GM21360 (cell line): ENCODE results near the gene STYX.
A peak's percentile ranks its signal among the peaks of the same experiment; 100 is the strongest.

Source experiments
- ATAC-seq: cut with Tn5 transposase; IDR thresholded peaks from one replicate; pipeline ENCODE4 v1.9.1; 2021; ENCODE audit warnings: mild to moderate bottlenecking, moderate library complexity; ENCODE audit not compliant: unreplicated experiment

STYX gene

DNA sequence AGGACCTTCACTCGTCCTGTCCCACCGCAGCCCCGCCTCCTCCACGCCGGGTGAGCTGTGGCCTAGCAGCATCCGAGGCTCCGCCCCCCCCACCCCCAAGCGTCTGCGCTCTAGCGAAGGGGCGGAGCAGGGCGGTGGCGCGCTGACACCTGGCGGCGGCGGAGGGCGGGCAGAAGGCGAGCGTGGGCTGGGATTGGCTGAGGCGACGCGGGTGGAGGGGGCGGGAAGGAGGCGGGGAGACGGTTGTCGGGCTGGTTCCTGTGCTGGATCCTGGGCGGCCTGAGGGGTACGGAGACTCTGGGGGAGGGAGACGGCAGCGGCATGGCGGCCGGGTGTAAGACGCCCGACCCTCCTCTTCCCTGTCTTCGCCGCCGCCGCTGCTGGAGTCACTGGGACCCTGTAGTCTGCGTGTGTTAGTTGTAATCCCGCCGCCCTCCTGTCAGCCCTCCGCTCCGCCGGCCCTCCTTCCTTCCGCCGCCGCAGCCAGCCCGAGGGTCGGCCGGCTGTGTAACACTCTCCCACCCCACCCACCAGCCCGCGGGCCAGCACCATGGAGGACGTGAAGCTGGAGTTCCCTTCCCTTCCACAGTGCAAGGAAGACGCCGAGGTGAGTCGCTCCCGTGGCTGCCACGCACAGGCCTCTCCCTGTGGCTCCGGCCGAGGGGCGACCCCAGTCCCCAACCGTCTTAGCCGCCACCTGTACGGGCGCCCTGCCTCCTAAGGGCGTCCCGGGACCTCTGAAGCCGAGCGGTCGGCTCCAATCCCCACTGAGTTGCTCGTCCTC, at the start of gene STYX:
TSS of gene STYX (plus strand) at position 242 of the 784 bp plus-strand sequence. CDS start at position 551, 309 bp downstream.
- ATAC-seq: peak; percentile 92

DNA sequence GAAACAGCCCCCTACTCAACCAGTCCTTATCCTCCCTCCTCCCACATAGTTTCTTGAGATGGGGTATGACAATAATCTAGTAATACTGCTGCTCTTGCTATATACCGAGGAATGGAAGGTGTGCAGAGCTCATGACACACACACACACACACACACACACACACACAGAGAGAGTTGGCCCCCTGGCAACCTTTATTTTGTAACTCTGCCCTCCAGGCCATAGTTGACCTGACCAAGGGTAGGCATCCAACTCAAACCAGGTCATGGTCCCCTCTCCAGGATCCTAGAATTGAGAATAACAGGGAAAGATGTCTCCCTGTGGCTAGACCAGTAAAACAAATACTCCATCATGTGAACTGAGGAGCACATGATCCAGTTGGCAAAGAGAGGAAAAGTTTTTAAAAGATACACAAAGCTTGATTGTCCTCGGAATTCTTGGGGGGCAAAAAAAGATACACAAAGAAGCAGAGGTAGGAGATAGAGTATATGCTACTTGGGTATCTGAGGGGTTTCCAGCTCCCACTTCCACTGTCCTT, 45.9 kb upstream of the STYX start:
- no peak for ATAC-seq

GRCh38 chr14:52686176-52686575, 43.8 kb upstream of the STYX start:
- no peak for ATAC-seq

DNA sequence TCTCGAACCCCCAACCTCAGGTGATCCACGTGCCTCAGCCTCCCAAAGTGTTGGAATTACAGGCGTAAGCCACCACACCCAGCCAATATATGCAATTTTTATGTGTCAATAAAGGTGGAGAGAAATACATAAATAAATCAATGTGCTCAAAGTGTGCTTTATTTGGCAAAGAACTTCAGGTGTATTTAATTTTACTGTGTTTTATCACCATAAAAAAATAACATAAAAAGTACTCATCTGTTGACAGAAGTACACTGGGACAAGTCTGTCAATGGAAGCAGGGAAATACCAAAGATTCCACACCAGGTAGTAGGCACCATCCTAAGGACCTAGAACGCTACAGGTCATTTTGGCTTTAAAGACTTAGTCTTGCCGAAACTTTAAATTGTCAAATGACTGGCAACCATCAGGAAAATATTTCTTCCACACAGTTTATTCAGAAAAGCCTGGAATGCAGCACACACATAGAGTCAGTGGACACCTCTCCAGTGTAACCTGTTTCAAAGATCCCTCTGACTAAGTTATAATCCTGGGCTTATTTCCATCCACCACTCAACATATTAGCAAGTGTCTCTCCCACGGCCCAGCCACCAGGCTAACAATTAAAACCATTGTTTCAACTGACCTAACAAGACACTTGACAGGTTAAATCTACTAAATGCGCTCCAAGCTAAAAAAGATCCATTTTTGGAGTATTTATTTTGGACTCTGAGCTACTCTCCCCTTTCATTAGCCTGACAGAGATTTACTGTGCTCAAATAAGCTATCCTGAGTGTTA, 38.8 kb upstream of the STYX start:
- no peak for ATAC-seq

GRCh38 chr14:52692248-52692962, 37.6 kb upstream of the STYX start:
- no peak for ATAC-seq

DNA sequence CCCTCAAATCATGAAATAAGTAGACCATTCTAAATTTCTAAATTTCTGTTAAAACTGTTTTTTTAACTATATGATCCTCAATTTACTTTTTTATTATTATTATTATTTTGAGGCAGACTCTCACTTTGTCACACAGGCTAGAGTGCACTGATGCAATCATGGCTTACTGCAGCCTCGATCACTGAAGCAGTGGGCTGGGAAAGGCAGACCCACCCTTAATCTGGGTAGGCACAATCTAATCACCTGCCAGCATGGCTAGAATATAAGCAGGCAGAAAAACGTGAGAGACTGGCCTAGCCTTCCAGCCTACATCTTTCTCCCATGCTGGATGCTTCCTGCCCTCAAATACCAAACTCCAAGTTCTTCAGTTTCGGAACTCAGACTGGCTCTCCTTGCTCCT, 36.9 kb upstream of the STYX start:
- no peak for ATAC-seq

DNA sequence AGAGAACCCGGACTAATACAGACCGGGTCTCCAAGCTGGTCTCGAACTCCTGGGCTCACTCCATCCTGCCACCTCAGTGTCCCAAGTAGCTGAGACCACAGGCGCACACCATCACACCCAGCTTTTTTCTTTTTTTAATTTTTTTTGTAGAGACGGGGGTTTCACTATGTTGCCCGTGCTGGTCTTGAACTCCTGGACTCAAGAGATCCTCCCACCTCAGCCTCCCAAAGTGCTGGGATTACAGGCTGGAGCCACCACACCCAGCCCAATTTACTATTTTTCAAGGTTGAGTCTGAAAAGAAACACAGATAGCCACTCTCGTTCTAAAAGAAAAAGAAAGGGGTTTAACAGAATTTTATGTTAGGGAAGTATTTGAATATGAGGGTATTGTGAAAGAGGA, 36.4 kb upstream of the STYX start:
- ATAC-seq: no peak

GRCh38 chr14:52694761-52695480, 35.0 kb upstream of the STYX start:
- peak; percentile 47 for ATAC-seq

- ATAC-seq: peak; percentile 63
These were observed 34.4 kb upstream of the STYX start, which contains the start of gene ERO1A for GRCh38 chr14:52695481-52696091. Gene ERO1A (minus strand): TSS chr14:52695558. CDS start chr14:52695481, 77 bp downstream.

DNA sequence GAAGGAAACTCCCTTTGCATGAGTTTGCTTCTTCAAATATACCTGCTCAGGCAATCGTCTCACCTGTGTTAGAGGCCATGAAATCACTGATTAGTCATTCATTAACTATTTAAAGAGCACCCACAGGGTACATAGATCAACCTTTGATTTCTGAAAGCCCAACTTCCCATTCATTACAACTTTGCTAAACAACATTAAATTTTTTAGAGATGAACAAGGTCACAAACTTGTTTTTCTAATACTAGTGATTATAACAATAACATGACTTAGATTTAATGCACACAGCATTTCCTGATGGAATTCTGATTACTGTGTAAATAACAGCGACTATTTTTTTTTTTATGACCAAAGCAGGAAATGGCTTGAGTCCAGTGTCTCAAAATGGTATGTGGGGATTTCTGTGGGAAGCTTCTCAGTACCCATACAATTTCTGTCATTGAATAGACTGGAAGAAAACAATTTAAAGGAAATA, 29.2 kb upstream of the STYX start:
- ATAC-seq: no peak

DNA sequence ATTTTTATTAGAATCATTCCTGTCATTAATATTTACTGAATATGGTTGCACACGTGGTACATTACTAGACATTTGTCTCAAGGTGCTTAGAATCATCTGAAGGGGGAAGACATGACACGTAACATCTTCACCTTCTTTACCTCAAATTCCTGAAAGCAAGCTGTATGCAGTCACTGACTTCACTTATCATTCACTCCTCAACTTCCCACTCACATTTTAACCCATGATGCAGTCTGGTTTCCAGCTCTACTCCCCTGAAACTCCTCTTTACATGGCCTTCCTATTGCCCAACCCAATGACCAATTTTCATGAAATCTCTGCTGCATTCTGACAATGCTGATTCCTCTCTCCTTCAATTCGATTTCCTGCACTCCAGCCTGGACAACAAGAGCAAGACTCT, 28.7 kb upstream of the STYX start:
- no peak for ATAC-seq

GRCh38 chr14:52703225-52703624, 26.7 kb upstream of the STYX start:
- no peak for ATAC-seq

DNA sequence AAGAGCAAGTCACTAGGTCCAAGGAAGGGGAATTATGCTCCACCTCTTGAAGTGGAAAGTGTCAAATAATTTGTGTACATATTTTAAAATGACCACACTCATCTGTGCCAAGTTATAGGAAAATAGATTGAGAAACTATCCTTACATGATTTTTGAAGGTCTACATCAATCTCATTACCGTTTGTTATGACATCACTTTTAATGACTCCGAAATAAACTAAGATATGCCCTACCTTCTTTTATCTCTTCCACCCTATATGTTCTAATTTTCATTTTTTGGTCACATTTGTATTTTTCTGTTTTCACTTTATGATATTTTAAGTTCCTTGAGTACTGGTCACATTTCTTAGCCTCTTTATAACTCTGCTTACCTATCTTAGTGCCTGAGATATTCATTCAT, 26.3 kb upstream of the STYX start:
- no peak for ATAC-seq

DNA sequence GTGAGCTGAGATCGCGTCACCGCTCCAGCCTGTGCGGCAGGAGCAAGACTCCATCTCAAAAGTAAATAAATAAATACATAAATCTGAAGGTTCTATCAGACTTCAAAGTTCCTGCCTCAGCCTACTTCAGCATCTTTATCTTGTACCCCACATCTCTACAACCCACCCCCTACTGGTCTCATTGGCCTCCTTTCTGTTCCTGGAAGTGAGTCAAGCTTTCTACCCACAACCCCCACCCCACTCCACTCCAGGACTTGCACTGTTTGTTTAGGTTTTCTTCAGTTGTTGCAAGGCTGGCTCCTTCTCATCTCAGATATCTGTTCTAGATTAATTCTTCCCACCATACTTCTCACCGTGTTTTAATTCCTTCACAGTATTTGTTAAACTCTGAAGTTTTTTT, 23.7 kb upstream of the STYX start:
- no peak for ATAC-seq

GRCh38 chr14:52706724-52707706, 23.0 kb upstream of the STYX start, which contains the start of gene PSMC6:
Gene PSMC6 (plus strand): TSS chr14:52707200. CDS start chr14:52707220, 20 bp downstream.
- ATAC-seq: peak; percentile 96

DNA sequence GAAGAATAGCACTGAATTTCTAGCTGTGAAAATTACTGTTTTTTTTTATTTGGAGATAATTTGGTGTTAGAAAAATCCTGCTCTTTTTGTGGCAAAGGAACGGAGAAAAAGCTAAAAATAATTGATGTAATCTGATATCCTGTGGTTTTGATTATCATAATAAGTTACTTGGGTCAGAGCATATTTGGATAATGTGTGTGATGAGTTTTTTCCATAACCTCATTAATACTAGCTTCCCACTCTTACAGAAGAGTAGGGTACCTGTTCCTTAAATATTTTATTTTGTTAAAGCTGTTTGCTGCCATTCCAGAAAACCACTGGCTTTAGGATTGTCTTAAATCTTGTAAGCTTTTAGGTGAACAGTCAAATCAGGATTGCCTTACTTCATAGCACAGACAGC, 18.3 kb upstream of the STYX start:
- no peak for ATAC-seq

DNA sequence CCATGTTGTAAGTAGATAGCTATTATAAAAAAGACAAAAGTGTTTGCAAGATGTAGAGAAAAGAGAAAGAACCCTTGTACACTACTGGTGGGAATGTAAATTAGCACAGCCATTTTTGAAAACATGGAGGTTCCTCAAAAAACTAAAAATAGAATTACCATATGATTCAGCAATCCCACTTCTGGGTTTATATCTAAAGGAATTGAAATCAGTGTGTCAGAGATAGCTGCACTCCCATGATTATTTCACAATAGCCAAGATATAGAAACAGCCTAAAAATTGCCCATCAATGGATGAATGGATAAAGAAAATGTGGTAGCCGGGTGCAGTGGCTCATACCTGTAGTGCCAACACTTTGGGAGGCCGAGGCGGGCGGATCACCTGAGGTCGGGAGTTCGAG, 13.8 kb upstream of the STYX start:
- no peak for ATAC-seq

DNA sequence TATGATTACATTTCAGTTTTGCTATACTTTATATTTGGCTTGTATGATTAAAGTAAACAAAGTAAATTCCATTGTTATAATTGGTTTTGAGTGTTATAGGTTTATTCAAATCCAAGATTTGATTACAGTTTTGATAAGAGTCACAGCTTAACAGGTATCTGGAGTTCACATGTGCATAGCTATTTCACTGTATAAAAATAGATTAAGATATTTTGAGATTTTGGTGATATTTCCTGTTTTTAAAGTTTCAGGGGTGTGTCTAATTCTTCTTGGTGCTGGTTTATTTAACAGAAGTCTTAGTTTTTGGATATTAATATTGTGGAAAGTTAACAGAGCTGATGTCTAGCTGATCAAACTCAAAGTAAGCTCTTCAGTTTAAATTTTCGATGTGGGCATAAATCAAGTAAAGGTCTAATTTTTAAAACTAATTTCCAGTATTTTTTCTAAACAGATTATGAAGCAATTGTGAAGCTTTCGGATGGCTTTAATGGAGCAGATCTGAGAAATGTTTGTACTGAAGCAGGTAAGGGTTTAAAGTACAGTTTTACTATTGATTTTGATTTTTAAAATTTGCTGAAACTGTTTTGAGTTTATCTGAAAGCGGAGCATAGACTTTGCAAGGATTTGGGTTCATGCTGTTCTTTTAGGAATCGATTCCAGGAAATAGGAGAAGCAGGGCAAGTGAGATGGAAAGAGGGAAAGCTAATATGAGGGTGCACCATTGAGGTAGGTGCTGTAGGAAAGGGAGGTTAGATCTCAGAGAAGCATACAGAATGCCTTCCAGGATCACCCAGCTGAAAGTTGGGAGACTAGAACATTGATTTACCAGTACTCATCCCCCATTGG, 6.2 kb upstream of the STYX start:
- ATAC-seq: no peak
